ENCODE measurements around the gene SMG7.
"Not testable (repeated sequence)": the region's sequence is repeated elsewhere in the genome, so short reads cannot be mapped to it uniquely, and the experiment has no call there.

The SMG7 gene

GRCh38 chr1:183472488-183473216 is at the start of gene SMG7:
Gene SMG7 (plus strand): TSS chr1:183472499. CDS start chr1:183472621, 122 bp downstream.
- peak within 1 kb of the TSS; percentile 99 for H3K9ac ChIP-seq (ENCODE audit: low read depth, low read length)
- peak within 1 kb of the TSS; percentile 99 for H3K27ac ChIP-seq (ENCODE audit: low read depth, low read length)
- peaks cover 20% of the 10 kb centered on the region for H3K4me1 ChIP-seq (ENCODE audit: control insufficient read depth, insufficient read depth, low read length)
- H3K36me3 ChIP-seq (ENCODE audit: control insufficient read depth, insufficient read depth, low read length), result no peaks in the 10 kb centered on the region
- no peaks in the 10 kb centered on the region for H3K9me3 ChIP-seq (ENCODE audit: control insufficient read depth, insufficient read depth, low read length)
- H3K27me3 ChIP-seq (ENCODE audit: control insufficient read depth, insufficient read depth, low read length), result no peaks in the 10 kb centered on the region
- H3K4me3 ChIP-seq (ENCODE audit: low read depth, low read length), result peak within 1 kb of the TSS; percentile 89

- Histone ChIP-seq H3K9me3 (ENCODE audit: control insufficient read depth, insufficient read depth, low read length) (no peaks in the 10 kb centered on the region; the same call in 1 of the 2 replicates), H3K4me3 (ENCODE audit: low read depth, low read length) (no peak overlapping the region), H3K36me3 (ENCODE audit: control insufficient read depth, insufficient read depth, low read length) (no peaks in the 10 kb centered on the region), H3K4me1 (ENCODE audit: control insufficient read depth, insufficient read depth, low read length) (peaks cover 5% of the 10 kb centered on the region), H3K9ac (ENCODE audit: low read depth, low read length) (no peak overlapping the region), H3K27me3 (ENCODE audit: control insufficient read depth, insufficient read depth, low read length) (peaks cover 8% of the 10 kb centered on the region), H3K27ac (ENCODE audit: low read depth, low read length) (no peak overlapping the region)
These were observed 48.8 kb upstream of the SMG7 start for GRCh38 chr1:183423541-183423940.

- Histone ChIP-seq H3K9me3 (ENCODE audit: control insufficient read depth, insufficient read depth, low read length) (peaks cover 3% of the 10 kb centered on the region; the same call in 1 of the 2 replicates), H3K27ac (ENCODE audit: low read depth, low read length) (no peak overlapping the region), H3K36me3 (ENCODE audit: control insufficient read depth, insufficient read depth, low read length) (no peaks in the 10 kb centered on the region), H3K9ac (ENCODE audit: low read depth, low read length) (no peak overlapping the region), H3K27me3 (ENCODE audit: control insufficient read depth, insufficient read depth, low read length) (no peaks in the 10 kb centered on the region), H3K4me1 (ENCODE audit: control insufficient read depth, insufficient read depth, low read length) (peaks cover under 1% of the 10 kb centered on the region; the same call in 1 of the 2 replicates), H3K4me3 (ENCODE audit: low read depth, low read length) (no peak overlapping the region)
These were observed 47.6 kb upstream of the SMG7 start for GRCh38 chr1:183424691-183425090.

GRCh38 chr1:183427591-183427990 is 44.7 kb upstream of the SMG7 start:
- not testable (repeated sequence) for H3K4me1 ChIP-seq (ENCODE audit: control insufficient read depth, insufficient read depth, low read length); H3K27me3 ChIP-seq (ENCODE audit: control insufficient read depth, insufficient read depth, low read length); H3K9me3 ChIP-seq (ENCODE audit: control insufficient read depth, insufficient read depth, low read length); H3K36me3 ChIP-seq (ENCODE audit: control insufficient read depth, insufficient read depth, low read length); H3K4me3 ChIP-seq (ENCODE audit: low read depth, low read length); H3K27ac ChIP-seq (ENCODE audit: low read depth, low read length); H3K9ac ChIP-seq (ENCODE audit: low read depth, low read length)

- Histone ChIP-seq H3K9me3 (ENCODE audit: control insufficient read depth, insufficient read depth, low read length) (0 out of 2 replicates have a peak, but pooled peaks cover 3% of the 10 kb centered on the region), H3K27me3 (ENCODE audit: control insufficient read depth, insufficient read depth, low read length) (no peaks in the 10 kb centered on the region), H3K27ac (ENCODE audit: low read depth, low read length) (no peak overlapping the region), H3K4me1 (ENCODE audit: control insufficient read depth, insufficient read depth, low read length) (peaks cover 9% of the 10 kb centered on the region; the same call in 1 of the 2 replicates), H3K36me3 (ENCODE audit: control insufficient read depth, insufficient read depth, low read length) (no peaks in the 10 kb centered on the region), H3K4me3 (ENCODE audit: low read depth, low read length) (no peak overlapping the region), H3K9ac (ENCODE audit: low read depth, low read length) (no peak overlapping the region)
These were observed 40.3 kb upstream of the SMG7 start for GRCh38 chr1:183431840-183432547.

GRCh38 chr1:183432548-183432875 is 39.8 kb upstream of the SMG7 start:
- H3K9me3 ChIP-seq (ENCODE audit: control insufficient read depth, insufficient read depth, low read length), result 0 out of 2 replicates have a peak, but pooled peaks cover 3% of the 10 kb centered on the region
- no peak overlapping the region for H3K9ac ChIP-seq (ENCODE audit: low read depth, low read length)
- H3K27ac ChIP-seq (ENCODE audit: low read depth, low read length), result no peak overlapping the region
- peaks cover 9% of the 10 kb centered on the region; the same call in 1 of the 2 replicates for H3K4me1 ChIP-seq (ENCODE audit: control insufficient read depth, insufficient read depth, low read length)
- no peaks in the 10 kb centered on the region for H3K27me3 ChIP-seq (ENCODE audit: control insufficient read depth, insufficient read depth, low read length)
- no peaks in the 10 kb centered on the region for H3K36me3 ChIP-seq (ENCODE audit: control insufficient read depth, insufficient read depth, low read length)
- no peak overlapping the region for H3K4me3 ChIP-seq (ENCODE audit: low read depth, low read length)

- Histone ChIP-seq H3K27ac (ENCODE audit: low read depth, low read length) (no peak overlapping the region), H3K9ac (ENCODE audit: low read depth, low read length) (no peak overlapping the region), H3K27me3 (ENCODE audit: control insufficient read depth, insufficient read depth, low read length) (no peaks in the 10 kb centered on the region), H3K9me3 (ENCODE audit: control insufficient read depth, insufficient read depth, low read length) (0 out of 2 replicates have a peak, but pooled peaks cover 3% of the 10 kb centered on the region), H3K36me3 (ENCODE audit: control insufficient read depth, insufficient read depth, low read length) (no peaks in the 10 kb centered on the region), H3K4me3 (ENCODE audit: low read depth, low read length) (no peak overlapping the region), H3K4me1 (ENCODE audit: control insufficient read depth, insufficient read depth, low read length) (peaks cover 9% of the 10 kb centered on the region; the same call in 1 of the 2 replicates)
These were observed 38.6 kb upstream of the SMG7 start for GRCh38 chr1:183433703-183434102.

- H3K4me3 ChIP-seq (ENCODE audit: low read depth, low read length), result no peak overlapping the region
- no peaks in the 10 kb centered on the region for H3K27me3 ChIP-seq (ENCODE audit: control insufficient read depth, insufficient read depth, low read length)
These were observed 36.8 kb upstream of the SMG7 start for GRCh38 chr1:183435497-183435896.

GRCh38 chr1:183438060-183438459 is 34.2 kb upstream of the SMG7 start:
- Histone ChIP-seq H3K27ac (ENCODE audit: low read depth, low read length) (no peak overlapping the region), H3K4me1 (ENCODE audit: control insufficient read depth, insufficient read depth, low read length) (0 out of 2 replicates have a peak, but pooled peaks cover 5% of the 10 kb centered on the region), H3K27me3 (ENCODE audit: control insufficient read depth, insufficient read depth, low read length) (no peaks in the 10 kb centered on the region)

More at GRCh38 chr1:183435497-183435896, 36.8 kb upstream of the SMG7 start:
- Histone ChIP-seq H3K36me3 (ENCODE audit: control insufficient read depth, insufficient read depth, low read length) (no peaks in the 10 kb centered on the region), H3K9me3 (ENCODE audit: control insufficient read depth, insufficient read depth, low read length) (no peaks in the 10 kb centered on the region), H3K4me1 (ENCODE audit: control insufficient read depth, insufficient read depth, low read length) (0 out of 2 replicates have a peak, but pooled peaks cover 5% of the 10 kb centered on the region), H3K9ac (ENCODE audit: low read depth, low read length) (no peak overlapping the region), H3K27ac (ENCODE audit: low read depth, low read length) (no peak overlapping the region)

GRCh38 chr1:183443011-183443410 is 29.3 kb upstream of the SMG7 start:
- Histone ChIP-seq H3K9ac (ENCODE audit: low read depth, low read length) (no peak overlapping the region), H3K9me3 (ENCODE audit: control insufficient read depth, insufficient read depth, low read length) (no peaks in the 10 kb centered on the region), H3K36me3 (ENCODE audit: control insufficient read depth, insufficient read depth, low read length) (no peaks in the 10 kb centered on the region), H3K4me3 (ENCODE audit: low read depth, low read length) (no peak overlapping the region), H3K27ac (ENCODE audit: low read depth, low read length) (no peak overlapping the region), H3K27me3 (ENCODE audit: control insufficient read depth, insufficient read depth, low read length) (no peaks in the 10 kb centered on the region), H3K4me1 (ENCODE audit: control insufficient read depth, insufficient read depth, low read length) (peaks cover 7% of the 10 kb centered on the region; the same call in 1 of the 2 replicates)

More at GRCh38 chr1:183438060-183438459, 34.2 kb upstream of the SMG7 start:
- H3K4me3 ChIP-seq (ENCODE audit: low read depth, low read length), result no peak overlapping the region
- no peaks in the 10 kb centered on the region for H3K36me3 ChIP-seq (ENCODE audit: control insufficient read depth, insufficient read depth, low read length)
- no peak overlapping the region for H3K9ac ChIP-seq (ENCODE audit: low read depth, low read length)
- H3K9me3 ChIP-seq (ENCODE audit: control insufficient read depth, insufficient read depth, low read length), result no peaks in the 10 kb centered on the region

- no peaks in the 10 kb centered on the region for H3K27me3 ChIP-seq (ENCODE audit: control insufficient read depth, insufficient read depth, low read length)
- H3K27ac ChIP-seq (ENCODE audit: low read depth, low read length), result no peak overlapping the region
These were observed 28.8 kb upstream of the SMG7 start for GRCh38 chr1:183443466-183443865.

More at GRCh38 chr1:183443466-183443865, 28.8 kb upstream of the SMG7 start:
- H3K4me3 ChIP-seq (ENCODE audit: low read depth, low read length), result no peak overlapping the region
- H3K36me3 ChIP-seq (ENCODE audit: control insufficient read depth, insufficient read depth, low read length), result no peaks in the 10 kb centered on the region
- no peaks in the 10 kb centered on the region for H3K9me3 ChIP-seq (ENCODE audit: control insufficient read depth, insufficient read depth, low read length)
- H3K9ac ChIP-seq (ENCODE audit: low read depth, low read length), result no peak overlapping the region
- H3K4me1 ChIP-seq (ENCODE audit: control insufficient read depth, insufficient read depth, low read length), result peaks cover 7% of the 10 kb centered on the region; the same call in 1 of the 2 replicates
